AG04450 (cell line): ENCODE results near the gene UVSSA. TPM values are rescaled to one million over a fixed set of nuclear protein-coding genes. Genes with fewer than 3 reads are reported as not detected.

Experiments
- CTCF ChIA-PET: fragments of 300-600, 350-600 bp; formaldehyde crosslinking; extraction: SDS; loops from one replicate; lab custom pipeline; 2022; ENCODE audit warnings: antibody characterized with exemption, inconsistent platforms; lab: Charles Lee
- POLR2A ChIA-PET: fragments of 350-600 bp; formaldehyde crosslinking; extraction: SDS; loops from one replicate; lab custom pipeline; 2021; ENCODE audit warnings: antibody characterized with exemption, inconsistent platforms; lab: Yijun Ruan, JAX
- DNase-seq: peaks from one replicate; pipeline ENCODE4 v3.0.0-alpha.2; 2011; ENCODE audit warnings: low read depth, low spot score
- H3K27ac ChIP-seq: one replicate; pipeline ENCODE4 v1.5.1; 2012; ENCODE audit warnings: low read depth, low read length, control low read depth
- H3K27me3 ChIP-seq: one replicate; pipeline ENCODE4 v1.6.0; 2012; ENCODE audit warnings: low read length; ENCODE audit not compliant: control insufficient read depth, insufficient read depth
- H3K4me3 ChIP-seq: 2 replicates; pipeline ENCODE4 v1.5.1; 2011; ENCODE audit warnings: mild to moderate bottlenecking, low read depth, low read length, control low read depth
- H3K9me3 ChIP-seq: 2 replicates; pipeline ENCODE4 v1.5.1; 2012; ENCODE audit warnings: low read length; ENCODE audit not compliant: control insufficient read depth, insufficient read depth
- CTCF ChIP-seq: IDR thresholded peaks from 2 replicates; pipeline ENCODE4 v1.5.1; 2011; ENCODE audit warnings: low read depth, low read length, control low read depth, inconsistent platforms
- polyA plus RNA-seq: library from polyadenylated mRNA; depleted of rRNA; stranded (reverse); fragments of >200 nt; gene quantifications from 2 replicates; pipeline ENCODE4 v1.2.3, GENCODE V29; 2011

Gene UVSSA
- polyA plus RNA-seq, 1 experiment, result 4.9 TPM

- H3K27me3 ChIP-seq, result peaks cover 33% of the 10 kb centered on the region
- CTCF ChIA-PET, result no interaction called here
Observed at GRCh38 chr4:1400191-1400805, 53.3 kb downstream of the UVSSA start.

GRCh38 chr4:1400831-1401408 lies 53.9 kb downstream of the UVSSA start:
- Histone ChIP-seq H3K27me3 (peaks cover 37% of the 10 kb centered on the region), H3K9me3 (peaks cover 39% of the 10 kb centered on the region), H3K27ac (no peak overlapping the region), H3K4me3 (no peak overlapping the region)
- CTCF ChIA-PET, result no interaction called here
- no peak for DNase-seq
- POLR2A ChIA-PET, result interaction anchor here (0.7 kb wide), 1 partner anchor 152 kb away, joined by 3 read pairs; no protein-coding TSS in a partner anchor
- no peak for TF ChIP-seq CTCF

More at GRCh38 chr4:1400191-1400805, 53.3 kb downstream of the UVSSA start:
- DNase-seq, result no peak
- POLR2A ChIA-PET, result interaction anchor here (0.7 kb wide), 1 partner anchor 152 kb away, joined by 3 read pairs; no protein-coding TSS in a partner anchor
- no peak overlapping the region for H3K4me3 ChIP-seq
- H3K27ac ChIP-seq, result no peak overlapping the region
- H3K9me3 ChIP-seq, result peaks cover 44% of the 10 kb centered on the region
- TF ChIP-seq CTCF, result no peak

GRCh38 chr4:1401409-1402020 lies 54.5 kb downstream of the UVSSA start:
- Histone ChIP-seq H3K9me3 (peaks cover 33% of the 10 kb centered on the region), H3K27me3 (peaks cover 37% of the 10 kb centered on the region)
- CTCF ChIA-PET, result interaction anchor here (0.9 kb wide), 1 partner anchor 11 kb away, joined by 5 read pairs; no protein-coding TSS in a partner anchor

GRCh38 chr4:1402021-1402515 lies 55.1 kb downstream of the UVSSA start:
- CTCF ChIA-PET, result interaction anchor here (0.9 kb wide), 1 partner anchor 11 kb away, joined by 5 read pairs; no protein-coding TSS in a partner anchor
- no peak for DNase-seq
- POLR2A ChIA-PET, result no interaction called here
- no peak overlapping the region for H3K4me3 ChIP-seq
- H3K27me3 ChIP-seq, result peaks cover 39% of the 10 kb centered on the region
- peaks cover 27% of the 10 kb centered on the region for H3K9me3 ChIP-seq
- H3K27ac ChIP-seq, result no peak overlapping the region
- TF ChIP-seq CTCF, result no peak

More at GRCh38 chr4:1401409-1402020, 54.5 kb downstream of the UVSSA start:
- POLR2A ChIA-PET, result no interaction called here
- H3K4me3 ChIP-seq, result no peak overlapping the region
- DNase-seq, result no peak
- H3K27ac ChIP-seq, result no peak overlapping the region
- TF ChIP-seq CTCF, result no peak
